GM18498 (cell line): ENCODE results near the gene LGALSL.

Experiments used
- ATAC-seq: cut with Tn5 transposase; IDR thresholded peaks from one replicate; pipeline ENCODE4 v1.9.1; 2021; ENCODE audit warnings: mild to moderate bottlenecking, moderate library complexity; ENCODE audit not compliant: unreplicated experiment

The LGALSL gene

DNA sequence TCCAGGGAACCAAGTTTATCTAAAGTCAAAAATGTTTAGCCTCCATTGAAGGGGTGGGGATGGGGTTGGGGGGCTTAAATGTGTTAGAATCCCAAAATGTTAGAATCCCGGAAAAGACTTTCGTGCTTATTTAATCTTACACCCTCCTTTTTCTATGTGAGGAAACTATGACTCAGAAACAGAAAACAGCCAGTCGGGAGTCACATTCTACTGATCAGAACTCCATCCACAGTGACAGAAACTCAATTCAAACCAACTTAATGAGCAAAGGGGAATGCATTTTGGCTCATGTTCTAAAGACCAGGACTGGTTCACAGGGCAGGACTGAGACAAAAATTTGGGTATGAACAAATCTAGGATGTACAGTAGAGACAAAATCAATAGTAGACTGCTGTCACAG lies 38.3 kb downstream of the LGALSL start:
- ATAC-seq, result no peak

DNA sequence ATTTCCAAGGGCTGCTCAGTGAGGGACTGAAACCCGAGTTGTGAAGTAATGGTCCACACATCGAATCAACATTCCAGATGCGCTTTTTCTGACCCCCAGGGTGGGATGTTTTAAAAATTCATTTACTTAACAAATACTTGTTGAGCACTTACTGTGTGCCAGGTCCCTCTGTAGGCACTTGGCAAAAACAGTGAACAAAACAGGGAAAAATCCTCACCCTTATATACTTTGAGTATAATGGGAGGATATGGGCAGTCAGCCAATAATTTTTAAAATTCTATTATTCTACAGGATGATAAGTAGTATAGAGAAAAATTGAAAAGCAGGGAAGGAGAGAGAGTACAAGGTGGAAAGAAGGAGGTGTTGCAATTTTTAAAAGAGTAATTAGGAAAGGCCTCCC lies 38.9 kb downstream of the LGALSL start:
- no peak for ATAC-seq

DNA sequence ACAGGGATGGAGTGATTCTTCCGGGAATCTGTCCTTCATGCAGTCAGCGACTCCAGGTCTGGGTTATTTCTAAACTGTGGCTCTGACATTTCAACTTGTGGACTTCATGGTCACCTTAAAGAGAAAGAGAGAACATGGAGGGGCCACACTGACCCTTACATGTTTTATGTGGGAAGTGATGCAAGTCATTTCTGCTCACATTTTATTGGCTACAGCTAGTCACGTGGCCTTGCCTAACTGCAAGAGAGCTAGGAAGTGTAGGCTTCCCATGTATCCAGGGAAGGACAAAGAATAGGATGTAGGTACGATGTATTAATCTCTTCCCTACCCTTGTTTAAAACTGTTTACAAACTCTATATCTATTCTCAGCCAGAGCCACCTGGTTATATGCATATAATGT lies 39.8 kb downstream of the LGALSL start:
- no peak for ATAC-seq

DNA sequence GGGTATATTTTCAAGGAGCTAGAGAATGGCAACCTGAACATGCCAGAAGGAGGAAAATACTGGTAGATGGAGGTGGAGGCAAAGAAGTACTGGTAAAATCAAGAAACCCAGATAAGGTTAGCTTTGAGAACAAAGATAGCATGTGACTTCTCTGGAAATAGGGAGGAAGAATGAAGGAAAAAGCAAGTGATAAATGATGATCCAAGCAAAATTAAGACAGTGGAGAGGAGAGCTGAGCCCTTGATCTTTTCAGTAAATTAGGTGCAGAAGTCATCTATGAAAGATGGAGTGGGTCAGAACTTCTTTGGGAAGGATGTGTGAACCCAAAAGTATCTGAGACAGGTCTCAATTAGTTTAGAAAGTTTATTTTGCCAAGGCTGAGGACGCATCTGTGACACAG lies 44.5 kb downstream of the LGALSL start:
- ATAC-seq, result no peak

DNA sequence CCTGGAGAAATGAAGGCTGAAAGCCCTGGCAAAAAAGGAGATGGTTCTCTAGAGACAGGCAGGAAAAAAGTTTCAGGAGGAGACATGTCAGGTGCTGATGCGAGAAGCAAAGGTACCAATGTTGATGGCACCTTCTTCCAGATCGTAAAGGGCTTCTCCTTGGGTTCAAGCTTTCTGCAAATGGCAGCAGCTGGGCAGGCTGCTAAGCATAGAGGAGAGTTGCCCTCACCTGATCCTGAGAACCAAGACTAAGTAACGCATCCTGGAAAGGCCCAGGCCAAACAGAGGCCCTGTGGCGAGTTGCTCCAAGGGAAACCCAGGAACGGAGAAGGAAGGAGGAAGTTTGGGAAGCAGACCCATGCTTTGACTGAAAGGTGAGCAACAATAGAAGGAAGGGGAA lies 46.6 kb downstream of the LGALSL start:
- ATAC-seq, result no peak

DNA sequence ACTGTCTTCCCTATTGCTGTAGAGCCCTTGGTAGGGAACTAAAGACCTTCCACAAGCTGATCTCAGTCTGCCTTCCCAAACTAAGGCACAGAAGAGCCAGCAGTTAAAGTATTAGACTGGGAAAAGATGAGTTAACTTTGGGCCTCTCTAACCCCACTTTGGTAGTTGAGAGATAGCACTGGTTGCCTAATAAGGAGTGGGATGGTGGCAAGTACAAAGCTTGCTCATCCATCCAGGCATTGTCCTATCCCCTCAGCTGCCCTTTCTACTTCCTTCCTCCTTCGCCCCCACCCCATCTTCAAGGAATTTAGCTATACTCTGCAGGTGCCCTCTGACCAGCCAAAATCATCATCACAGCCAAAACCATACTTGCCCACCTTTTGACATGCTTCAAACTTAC lies 48.0 kb downstream of the LGALSL start:
- ATAC-seq, result no peak

DNA sequence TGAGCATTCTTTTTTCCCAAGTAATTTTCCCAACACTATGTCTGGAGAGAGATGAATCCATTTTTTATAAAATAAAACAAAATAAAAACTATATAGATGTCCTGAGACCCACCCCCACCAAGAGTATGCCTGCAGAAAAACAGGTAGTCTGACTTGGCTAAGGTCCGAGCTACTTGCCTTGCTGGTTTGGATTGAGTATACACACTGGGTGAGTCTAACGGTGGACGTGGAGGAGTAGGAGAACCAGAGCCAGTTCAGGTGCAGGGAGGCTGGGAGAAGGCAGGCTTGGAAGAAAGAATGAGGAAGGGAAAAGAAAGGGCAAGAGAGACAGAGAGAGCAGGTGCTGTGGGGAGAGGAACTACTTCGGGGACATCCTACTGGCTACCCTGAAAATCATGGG lies 48.9 kb downstream of the LGALSL start:
- no peak for ATAC-seq

DNA sequence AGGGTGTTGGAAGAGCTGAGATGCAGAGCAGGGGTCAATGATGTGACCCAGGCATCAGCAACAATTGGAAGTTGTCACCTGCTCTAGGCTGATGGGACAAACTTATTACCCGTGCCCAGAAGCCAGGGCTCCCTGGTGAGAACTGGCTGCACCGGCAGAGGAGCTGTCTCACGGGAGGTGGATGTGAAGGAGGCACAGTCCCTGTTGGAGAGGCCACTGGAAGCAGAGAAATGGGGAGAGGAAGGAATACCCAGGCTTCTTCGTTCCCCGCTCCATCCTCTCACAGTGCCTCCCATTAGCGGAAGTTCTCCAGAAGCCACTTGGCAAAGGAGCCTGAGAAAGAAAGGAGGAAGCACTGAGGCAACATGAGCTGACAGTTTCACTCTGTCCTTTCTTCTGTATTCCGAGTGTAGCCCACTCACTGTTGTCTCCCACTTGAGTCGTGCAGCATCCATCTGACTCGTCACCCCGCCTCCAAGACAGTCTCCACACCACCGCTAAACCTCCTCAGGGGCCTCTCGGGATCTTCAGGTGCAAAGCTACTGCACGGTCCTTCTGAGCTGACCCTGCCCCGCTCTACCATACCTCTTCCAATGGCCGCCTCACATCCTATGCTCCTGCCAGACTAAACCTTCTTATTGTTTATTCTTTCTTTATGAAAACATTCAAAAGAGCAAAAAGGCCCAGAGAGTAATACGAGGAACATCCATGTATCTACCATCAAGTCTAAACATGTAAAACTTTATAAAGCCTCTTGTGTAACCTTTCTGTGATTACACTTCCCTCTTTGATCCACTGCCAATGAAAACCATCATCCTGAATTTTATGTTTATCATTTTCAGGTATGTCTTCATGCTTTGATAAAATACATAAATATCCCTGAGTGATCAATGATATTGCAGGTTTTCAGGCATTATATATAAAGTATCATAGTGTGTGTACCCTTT lies 51.1 kb downstream of the LGALSL start:
- ATAC-seq, result no peak

DNA sequence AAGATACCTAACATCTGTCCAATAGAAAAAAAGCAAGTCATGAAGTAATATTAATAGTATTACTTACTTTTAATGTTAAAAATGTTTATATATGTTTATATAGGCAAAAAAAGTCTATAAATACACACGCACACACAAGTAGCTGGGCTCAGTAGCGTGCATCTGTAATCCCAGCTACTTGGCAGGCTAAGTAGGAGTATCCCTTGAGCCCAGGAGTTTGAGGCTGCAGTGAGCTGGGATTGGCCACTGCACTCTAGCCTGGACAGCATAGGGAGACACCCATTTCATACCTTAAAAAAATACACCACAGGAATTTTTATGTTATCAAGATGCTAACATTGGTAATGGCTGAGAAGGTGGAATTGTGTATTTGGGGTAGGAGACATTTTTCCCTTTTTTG lies 52.7 kb downstream of the LGALSL start:
- no peak for ATAC-seq
